Activated T-cell treated with anti-CD3 and anti-CD28 coated beads for 1 hour (primary cell): ENCODE measurements around the gene RCN1.

Experiments
- DNase-seq: peaks from one replicate; pipeline ENCODE4 v3.0.0-alpha.2; 2020; ENCODE audit warnings: low read depth

RCN1 gene

DNA sequence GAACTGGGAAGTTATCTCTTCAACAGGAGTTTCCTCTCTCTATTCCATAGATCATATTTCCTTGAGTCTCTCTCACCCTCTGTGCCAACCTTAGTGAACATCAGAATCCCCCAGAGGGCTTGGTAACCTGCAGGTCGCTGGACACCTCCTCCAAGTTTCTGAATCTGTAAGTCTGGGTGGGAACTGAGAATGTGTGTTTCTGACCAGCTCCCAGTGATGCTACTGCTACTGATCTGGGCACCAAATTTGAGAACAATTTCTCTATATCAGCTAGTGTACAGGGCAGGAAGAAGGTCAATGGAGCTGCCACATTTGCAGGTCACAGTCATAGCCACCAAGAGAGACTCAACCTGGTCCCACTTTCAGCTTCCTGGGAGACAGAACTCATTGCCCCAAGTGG lies 62.9 kb downstream of the RCN1 start:
- DNase-seq = no peak

GRCh38 chr11:32154275-32154674 lies 63.4 kb downstream of the RCN1 start:
- DNase-seq = no peak
